ENCODE data around the gene FOXP1.

DNA sequence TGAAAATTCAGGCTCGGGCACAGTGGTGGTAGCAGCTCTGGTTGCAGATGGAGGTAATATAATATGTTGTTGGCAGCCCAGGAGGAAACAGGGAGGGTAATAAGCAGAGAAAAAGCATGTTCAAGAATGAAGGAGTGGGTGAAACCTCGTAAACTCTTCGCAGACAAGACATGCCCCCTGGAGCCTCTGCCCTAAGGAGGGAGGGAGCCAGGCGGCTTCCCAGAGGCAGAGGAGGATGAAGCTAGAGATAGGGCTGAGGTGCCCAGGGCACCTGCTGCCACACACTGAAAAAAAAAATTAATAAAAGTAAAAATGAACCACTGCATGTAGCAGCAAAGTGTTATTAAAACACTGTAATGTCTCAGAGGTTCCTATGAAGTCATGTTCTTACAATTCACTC, 137.3 kb downstream of the FOXP1 start:
- TF ChIP-seq, protein P1, sequence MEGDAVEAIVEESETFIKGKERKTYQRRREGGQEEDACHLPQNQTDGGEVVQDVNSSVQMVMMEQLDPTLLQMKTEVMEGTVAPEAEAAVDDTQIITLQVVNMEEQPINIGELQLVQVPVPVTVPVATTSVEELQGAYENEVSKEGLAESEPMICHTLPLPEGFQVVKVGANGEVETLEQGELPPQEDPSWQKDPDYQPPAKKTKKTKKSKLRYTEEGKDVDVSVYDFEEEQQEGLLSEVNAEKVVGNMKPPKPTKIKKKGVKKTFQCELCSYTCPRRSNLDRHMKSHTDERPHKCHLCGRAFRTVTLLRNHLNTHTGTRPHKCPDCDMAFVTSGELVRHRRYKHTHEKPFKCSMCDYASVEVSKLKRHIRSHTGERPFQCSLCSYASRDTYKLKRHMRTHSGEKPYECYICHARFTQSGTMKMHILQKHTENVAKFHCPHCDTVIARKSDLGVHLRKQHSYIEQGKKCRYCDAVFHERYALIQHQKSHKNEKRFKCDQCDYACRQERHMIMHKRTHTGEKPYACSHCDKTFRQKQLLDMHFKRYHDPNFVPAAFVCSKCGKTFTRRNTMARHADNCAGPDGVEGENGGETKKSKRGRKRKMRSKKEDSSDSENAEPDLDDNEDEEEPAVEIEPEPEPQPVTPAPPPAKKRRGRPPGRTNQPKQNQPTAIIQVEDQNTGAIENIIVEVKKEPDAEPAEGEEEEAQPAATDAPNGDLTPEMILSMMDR (optimal IDR thresholded peaks at IDR 0.05 in 1 of 3, IDR thresholded peaks at IDR 0.05 in 1 of 3, conservative IDR thresholded peaks at IDR 0.05 in 1 of 3; ENCODE audit: extremely low read depth in 1 of 3, insufficient read depth in 2 of 3, low read length in 3 of 3): no peak
- TF ChIP-seq EZH2 (IDR thresholded peaks at IDR 0.05; ENCODE audit: low read length): no peak

Measured in keratinocyte (primary cell).